ENCODE measurements around the gene R3HDM2. TPM values are rescaled to one million over a fixed set of nuclear protein-coding genes. Genes with fewer than 3 reads are reported as not detected.

Gene R3HDM2
- total RNA-seq, 1 donor from 2014 or later, result 86.8 TPM

GRCh38 chr12:57380300-57380699 is 50.5 kb downstream of the R3HDM2 start:
- H3K36me3 Mint-ChIP-seq (ENCODE audit: insufficient read depth), result peaks cover 3% of the 10 kb centered on the region
- no peak for TF ChIP-seq CTCF (IDR thresholded peaks at IDR 0.05; ENCODE audit: unreplicated experiment)
- no peaks in the 10 kb centered on the region for H3K4me1 Mint-ChIP-seq (ENCODE audit: low read depth)
- H3K27ac Mint-ChIP-seq, result no peak overlapping the region
- no peak for DNase-seq (ENCODE audit: low spot score, unreplicated experiment)
- H3K4me3 Mint-ChIP-seq (ENCODE audit: low read depth), result no peak overlapping the region
- no peaks in the 10 kb centered on the region for H3K27me3 Mint-ChIP-seq
- no peaks in the 10 kb centered on the region for H3K9me3 Mint-ChIP-seq (ENCODE audit: low read depth)

GRCh38 chr12:57377103-57377840 is 53.6 kb downstream of the R3HDM2 start:
- TF ChIP-seq CTCF (IDR thresholded peaks at IDR 0.05; ENCODE audit: unreplicated experiment), result no peak
- peaks cover 3% of the 10 kb centered on the region for H3K36me3 Mint-ChIP-seq (ENCODE audit: insufficient read depth)
- peaks cover 4% of the 10 kb centered on the region for H3K4me1 Mint-ChIP-seq (ENCODE audit: low read depth)
- H3K27me3 Mint-ChIP-seq, result no peaks in the 10 kb centered on the region
- no peak for DNase-seq (ENCODE audit: low spot score, unreplicated experiment)
- H3K27ac Mint-ChIP-seq, result no peak overlapping the region
- no peak overlapping the region for H3K4me3 Mint-ChIP-seq (ENCODE audit: low read depth)
- no peaks in the 10 kb centered on the region for H3K9me3 Mint-ChIP-seq (ENCODE audit: low read depth)

- no peaks in the 10 kb centered on the region for H3K27me3 Mint-ChIP-seq
- no peak for DNase-seq (ENCODE audit: low spot score, unreplicated experiment)
- TF ChIP-seq CTCF (IDR thresholded peaks at IDR 0.05; ENCODE audit: unreplicated experiment), result no peak
- peaks cover 13% of the 10 kb centered on the region for H3K4me1 Mint-ChIP-seq (ENCODE audit: low read depth)
- H3K9me3 Mint-ChIP-seq (ENCODE audit: low read depth), result peaks cover 3% of the 10 kb centered on the region
- H3K27ac Mint-ChIP-seq, result no peak overlapping the region
- H3K4me3 Mint-ChIP-seq (ENCODE audit: low read depth), result no peak overlapping the region
- peaks cover 11% of the 10 kb centered on the region for H3K36me3 Mint-ChIP-seq (ENCODE audit: insufficient read depth)
These were observed 58.6 kb downstream of the R3HDM2 start for GRCh38 chr12:57372233-57372632.

- no peak for DNase-seq (ENCODE audit: low spot score, unreplicated experiment)
- H3K36me3 Mint-ChIP-seq (ENCODE audit: insufficient read depth), result peaks cover 21% of the 10 kb centered on the region
- no peak overlapping the region for H3K4me3 Mint-ChIP-seq (ENCODE audit: low read depth)
- H3K4me1 Mint-ChIP-seq (ENCODE audit: low read depth), result peaks cover 13% of the 10 kb centered on the region
- H3K27ac Mint-ChIP-seq, result no peak overlapping the region
- no peaks in the 10 kb centered on the region for H3K27me3 Mint-ChIP-seq
- H3K9me3 Mint-ChIP-seq (ENCODE audit: low read depth), result peaks cover 9% of the 10 kb centered on the region
- TF ChIP-seq CTCF (IDR thresholded peaks at IDR 0.05; ENCODE audit: unreplicated experiment), result no peak
These were observed 60.1 kb downstream of the R3HDM2 start for GRCh38 chr12:57370696-57371095.

GRCh38 chr12:57370072-57370471 is 60.8 kb downstream of the R3HDM2 start:
- peaks cover 20% of the 10 kb centered on the region for H3K36me3 Mint-ChIP-seq (ENCODE audit: insufficient read depth)
- peaks cover 13% of the 10 kb centered on the region for H3K4me1 Mint-ChIP-seq (ENCODE audit: low read depth)
- no peaks in the 10 kb centered on the region for H3K27me3 Mint-ChIP-seq
- TF ChIP-seq CTCF (IDR thresholded peaks at IDR 0.05; ENCODE audit: unreplicated experiment), result no peak
- DNase-seq (ENCODE audit: low spot score, unreplicated experiment), result no peak
- no peak overlapping the region for H3K4me3 Mint-ChIP-seq (ENCODE audit: low read depth)
- H3K9me3 Mint-ChIP-seq (ENCODE audit: low read depth), result peaks cover 9% of the 10 kb centered on the region
- H3K27ac Mint-ChIP-seq, result no peak overlapping the region

Data from progenitor cell of endocrine pancreas (in vitro differentiated cells).